Activated CD4-positive, alpha-beta T cell treated with anti-CD3 and anti-CD28 coated beads, Interleukin-2, amount 10 ng/mL, durations not matched to agents 7 days and 5 days (primary cell): ENCODE results near the gene KRT6C. TPM values are rescaled to one million over a fixed set of nuclear protein-coding genes. Genes with fewer than 3 reads are reported as not detected.
"Not testable (repeated sequence)": the region's sequence is repeated elsewhere in the genome, so short reads cannot be mapped to it uniquely, and the experiment has no call there.

Experiments
- CTCF ChIA-PET: fragments of 350-600 bp; sonication (Branson Sonifier 250); formaldehyde crosslinking; loops from one replicate; lab custom pipeline; 2021; ENCODE audit warnings: antibody characterized with exemption; lab: Charles Lee
- POLR2A ChIA-PET: fragments of 350-600 bp; sonication (Branson Sonifier 250); formaldehyde crosslinking; loops from one replicate; lab custom pipeline; 2021; ENCODE audit warnings: antibody characterized with exemption; lab: Charles Lee
- DNase-seq: peaks from one replicate; pipeline ENCODE4 v3.0.0-alpha.2; 2020
- H3K27ac Mint-ChIP-seq: one replicate; pipeline ENCODE4 v1.8.0; 2021; ENCODE audit warnings: mild to moderate bottlenecking, moderate library complexity, mixed read lengths
- H3K27me3 Mint-ChIP-seq: one replicate; pipeline ENCODE4 v1.8.0; 2021; ENCODE audit warnings: mixed read lengths
- H3K36me3 Mint-ChIP-seq: one replicate; pipeline ENCODE4 v1.8.0; 2021; ENCODE audit warnings: low read depth, mixed read lengths
- H3K4me1 Mint-ChIP-seq: one replicate; pipeline ENCODE4 v1.8.0; 2021; ENCODE audit warnings: mixed read lengths
- H3K4me3 Mint-ChIP-seq: one replicate; pipeline ENCODE4 v1.8.0; 2021; ENCODE audit warnings: mild to moderate bottlenecking, moderate library complexity, mixed read lengths
- H3K9me3 Mint-ChIP-seq: one replicate; pipeline ENCODE4 v1.8.0; 2021; ENCODE audit warnings: mixed read lengths
- total RNA-seq, 2 experiments: library from RNA; stranded (reverse); gene quantifications; one replicate each; pipeline ENCODE4 v1.2.3, GENCODE V29; 2021

The KRT6C gene
- total RNA-seq, 2 experiments from 2014 or later: not detected

DNA sequence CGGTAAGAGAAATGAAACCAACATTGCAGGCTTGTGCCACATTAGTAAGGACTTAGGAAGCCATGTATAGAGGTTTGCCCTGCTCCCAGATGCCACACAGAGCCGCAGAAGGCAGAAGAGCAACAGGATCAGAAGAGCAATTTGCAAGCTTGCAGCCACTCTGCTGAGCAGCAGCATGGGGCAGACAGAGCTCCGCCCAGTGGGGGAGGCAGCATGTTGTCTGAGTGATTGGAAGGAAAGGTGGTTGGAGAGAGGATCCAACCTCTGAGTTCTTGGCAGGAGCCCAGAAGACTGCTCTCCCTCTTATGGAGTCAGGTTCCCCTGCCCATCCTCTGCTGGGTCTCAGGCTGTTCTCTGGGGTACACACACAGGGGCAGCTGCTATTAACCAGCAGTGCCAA lies 21.8 kb upstream of the KRT6C start:
- CTCF ChIA-PET: no interaction called here
- Mint-ChIP-seq H3K4me3 (no peak overlapping the region), H3K36me3 (no peaks in the 10 kb centered on the region), H3K4me1 (no peaks in the 10 kb centered on the region), H3K9me3 (no peaks in the 10 kb centered on the region), H3K27ac (no peak overlapping the region), H3K27me3 (peaks cover 24% of the 10 kb centered on the region)
- no peak for DNase-seq
- POLR2A ChIA-PET: no interaction called here

- Mint-ChIP-seq H3K4me1 (no peaks in the 10 kb centered on the region), H3K4me3 (no peak overlapping the region), H3K9me3 (no peaks in the 10 kb centered on the region), H3K27me3 (peaks cover 25% of the 10 kb centered on the region), H3K27ac (no peak overlapping the region), H3K36me3 (no peaks in the 10 kb centered on the region)
- no peak for DNase-seq
- ChIA-PET POLR2A (no interaction called here), CTCF (interaction anchor here (0.6 kb wide), 1 partner anchor 395 kb away, joined by 3 read pairs; no protein-coding TSS in a partner anchor)
Observed at GRCh38 chr12:52494518-52494917, 20.9 kb upstream of the KRT6C start.

DNA sequence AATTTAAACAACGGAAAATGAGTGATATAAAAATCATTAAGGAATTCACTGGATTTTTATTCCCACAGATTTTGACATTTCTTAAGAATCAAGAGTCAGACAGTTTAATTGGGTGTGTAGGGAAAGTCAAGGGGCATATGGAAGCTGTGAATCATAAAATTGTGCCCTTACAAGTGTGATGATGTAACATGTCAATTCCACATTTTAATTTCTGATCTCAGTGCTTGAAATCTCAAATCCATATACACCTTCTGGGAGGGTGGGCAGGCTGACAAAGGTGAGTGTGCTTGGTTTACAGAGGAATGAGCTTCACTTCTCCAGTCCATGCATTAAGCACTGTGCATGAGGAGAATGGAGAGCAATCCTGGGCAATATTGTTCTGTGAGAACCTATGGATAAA lies 20.5 kb upstream of the KRT6C start:
- POLR2A ChIA-PET: no interaction called here
- no peak overlapping the region for H3K4me3 Mint-ChIP-seq
- H3K9me3 Mint-ChIP-seq: no peaks in the 10 kb centered on the region
- no peak overlapping the region for H3K27ac Mint-ChIP-seq
- DNase-seq: no peak
- peaks cover 25% of the 10 kb centered on the region for H3K27me3 Mint-ChIP-seq
- H3K36me3 Mint-ChIP-seq: no peaks in the 10 kb centered on the region
- H3K4me1 Mint-ChIP-seq: no peaks in the 10 kb centered on the region
- CTCF ChIA-PET: interaction anchor here (0.6 kb wide), 1 partner anchor 42 kb away, joined by 3 read pairs; no protein-coding TSS in a partner anchor

DNA sequence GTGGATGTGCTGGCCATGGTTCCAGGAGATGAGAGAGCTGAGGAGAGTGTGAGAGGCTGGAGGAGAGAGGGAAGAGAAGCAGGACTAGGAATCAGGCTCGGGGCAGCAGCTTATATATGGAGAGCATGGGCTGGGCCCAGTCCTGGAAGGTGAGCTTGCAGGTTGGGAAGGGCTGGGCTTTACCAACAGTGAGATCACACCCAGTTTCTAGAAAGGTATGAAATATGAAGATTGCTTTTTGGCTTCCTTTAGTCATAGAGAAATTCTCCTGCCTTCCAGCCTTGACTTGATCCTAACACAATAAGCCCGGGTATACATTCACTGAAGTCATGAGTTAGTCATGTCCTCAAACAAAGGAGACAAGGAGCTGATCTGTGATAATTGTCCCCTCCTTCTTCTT lies 19.6 kb upstream of the KRT6C start, which contains the start of gene KRT6A:
TSS of gene KRT6A (minus strand) at position 86 of the 400 bp plus-strand sequence. CDS start at position 17, 69 bp downstream.
- Mint-ChIP-seq H3K4me3 (no peak within 1 kb of the TSS), H3K27me3 (peaks cover 25% of the 10 kb centered on the region), H3K36me3 (no peaks in the 10 kb centered on the region), H3K4me1 (no peaks in the 10 kb centered on the region), H3K9me3 (no peaks in the 10 kb centered on the region), H3K27ac (no peak within 1 kb of the TSS)
- DNase-seq: no peak
- ChIA-PET POLR2A (no interaction called here), CTCF (no interaction called here)

GRCh38 chr12:52492405-52492804 lies 18.8 kb upstream of the KRT6C start:
- H3K27ac Mint-ChIP-seq, H3K4me1 Mint-ChIP-seq, CTCF ChIA-PET, POLR2A ChIA-PET, H3K9me3 Mint-ChIP-seq, H3K36me3 Mint-ChIP-seq, DNase-seq, H3K4me3 Mint-ChIP-seq: not testable (repeated sequence)
- peaks cover 22% of the 10 kb centered on the region for H3K27me3 Mint-ChIP-seq

DNA sequence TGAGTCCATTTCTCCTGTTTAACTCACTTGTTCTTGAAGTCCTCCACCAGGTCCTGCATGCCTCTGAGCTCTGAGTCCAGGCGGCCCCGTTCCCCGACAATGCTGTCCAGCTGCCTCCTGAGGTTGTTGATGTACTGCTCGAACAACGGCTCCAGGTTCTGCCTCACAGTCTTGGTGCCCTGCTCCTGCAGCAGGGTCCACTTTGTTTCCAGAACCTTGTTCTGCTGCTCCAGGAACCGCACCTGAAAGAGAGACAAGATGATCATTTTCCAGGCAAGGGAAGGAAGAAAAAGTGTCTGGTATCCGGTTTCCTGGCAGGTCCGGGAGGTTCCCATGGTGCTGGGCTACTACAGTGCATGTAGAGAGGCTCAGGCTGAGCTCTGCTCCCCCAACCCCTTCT lies 17.9 kb upstream of the KRT6C start:
- DNase-seq, H3K4me3 Mint-ChIP-seq, H3K27ac Mint-ChIP-seq, H3K36me3 Mint-ChIP-seq, CTCF ChIA-PET, POLR2A ChIA-PET, H3K9me3 Mint-ChIP-seq, H3K4me1 Mint-ChIP-seq: not testable (repeated sequence)
- H3K27me3 Mint-ChIP-seq: peaks cover 25% of the 10 kb centered on the region

DNA sequence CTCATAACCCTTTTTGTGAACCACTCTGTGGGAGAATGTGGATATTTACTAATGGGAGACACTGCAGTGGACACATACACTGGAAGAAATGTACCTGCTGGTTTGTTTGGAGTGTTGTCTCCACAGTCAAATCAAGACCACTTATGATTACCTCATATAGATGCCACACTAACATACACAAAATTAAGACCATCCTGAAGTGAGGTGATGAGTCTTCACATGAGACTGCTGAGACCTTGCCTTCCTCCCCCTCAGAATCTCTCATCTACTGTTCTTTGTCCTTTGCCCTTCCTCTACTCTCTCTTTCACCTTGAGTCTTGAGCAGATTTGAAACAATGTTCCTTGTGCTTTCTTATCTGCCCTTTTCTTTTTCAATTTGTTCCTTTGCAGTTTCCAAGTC lies 15.1 kb upstream of the KRT6C start:
- no peak for DNase-seq
- no peak overlapping the region for H3K27ac Mint-ChIP-seq
- no peak overlapping the region for H3K4me3 Mint-ChIP-seq
- peaks cover 41% of the 10 kb centered on the region for H3K27me3 Mint-ChIP-seq
- no peaks in the 10 kb centered on the region for H3K36me3 Mint-ChIP-seq
- peaks cover 4% of the 10 kb centered on the region for H3K9me3 Mint-ChIP-seq
- ChIA-PET CTCF (no interaction called here), POLR2A (no interaction called here)
- H3K4me1 Mint-ChIP-seq: no peaks in the 10 kb centered on the region

DNA sequence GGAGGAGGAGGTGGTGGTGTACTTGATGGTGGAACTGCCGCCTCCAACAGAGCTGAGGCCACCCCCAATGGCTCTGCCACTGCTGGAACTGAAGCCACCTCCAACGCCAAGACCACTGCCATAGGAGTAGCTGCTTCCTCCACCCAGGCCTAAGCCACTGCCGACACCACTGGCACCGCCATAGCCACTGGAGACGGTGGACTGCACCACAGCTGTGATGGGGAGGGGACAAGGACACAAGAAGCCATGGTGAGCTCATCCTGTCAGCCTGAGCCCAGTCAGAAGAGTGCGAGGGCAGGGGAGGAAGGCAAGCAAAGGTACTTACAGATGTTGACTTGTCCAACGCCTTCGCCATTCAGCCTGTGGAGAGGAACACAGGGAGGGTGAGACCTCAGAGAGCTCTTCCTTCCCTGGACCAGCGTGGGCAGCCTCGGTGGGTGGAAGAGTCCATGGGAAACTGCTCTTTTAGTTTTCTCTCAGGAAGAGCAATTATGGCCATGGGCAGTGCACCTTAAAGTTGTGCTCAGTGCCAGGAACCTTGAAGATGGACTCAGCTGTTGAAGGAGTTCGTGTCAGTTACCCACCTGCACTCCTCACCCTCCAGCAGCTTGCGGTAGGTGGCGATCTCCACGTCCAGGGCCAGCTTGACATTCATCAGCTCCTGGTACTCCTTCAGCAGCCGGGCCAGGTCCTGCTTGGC lies 14.3 kb upstream of the KRT6C start:
- H3K27me3 Mint-ChIP-seq: peaks cover 49% of the 10 kb centered on the region
- CTCF ChIA-PET: not testable (repeated sequence)

DNA sequence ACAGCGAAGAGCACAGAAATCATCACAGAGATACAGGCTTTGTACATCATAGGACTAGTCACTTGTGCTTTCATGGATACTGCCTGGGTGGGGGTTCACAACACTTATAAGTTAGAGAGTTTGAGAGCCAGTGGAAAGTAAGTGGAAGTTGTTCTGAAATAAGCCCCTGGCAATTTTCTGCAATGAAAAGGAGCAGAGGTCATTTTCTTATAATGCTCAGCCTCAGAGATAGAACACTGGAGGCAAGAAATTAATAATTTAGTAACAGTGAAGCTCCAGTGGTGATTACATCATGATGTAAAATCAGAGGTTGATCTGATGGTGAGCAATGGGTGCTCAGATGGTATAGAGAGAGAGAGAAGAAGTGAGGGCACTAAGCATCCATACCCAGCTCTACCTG lies 13.6 kb upstream of the KRT6C start:
- no peak overlapping the region for H3K4me3 Mint-ChIP-seq
- H3K9me3 Mint-ChIP-seq: peaks cover 4% of the 10 kb centered on the region
- no peaks in the 10 kb centered on the region for H3K4me1 Mint-ChIP-seq
- H3K36me3 Mint-ChIP-seq: no peaks in the 10 kb centered on the region
- H3K27ac Mint-ChIP-seq: no peak overlapping the region
- ChIA-PET POLR2A (no interaction called here), CTCF (no interaction called here)
- no peak for DNase-seq
- peaks cover 54% of the 10 kb centered on the region for H3K27me3 Mint-ChIP-seq

More for the DNA sequence above, 14.3 kb upstream of the KRT6C start:
- H3K27ac Mint-ChIP-seq, DNase-seq, H3K4me3 Mint-ChIP-seq, H3K9me3 Mint-ChIP-seq, H3K36me3 Mint-ChIP-seq, H3K4me1 Mint-ChIP-seq, POLR2A ChIA-PET: not testable (repeated sequence)

DNA sequence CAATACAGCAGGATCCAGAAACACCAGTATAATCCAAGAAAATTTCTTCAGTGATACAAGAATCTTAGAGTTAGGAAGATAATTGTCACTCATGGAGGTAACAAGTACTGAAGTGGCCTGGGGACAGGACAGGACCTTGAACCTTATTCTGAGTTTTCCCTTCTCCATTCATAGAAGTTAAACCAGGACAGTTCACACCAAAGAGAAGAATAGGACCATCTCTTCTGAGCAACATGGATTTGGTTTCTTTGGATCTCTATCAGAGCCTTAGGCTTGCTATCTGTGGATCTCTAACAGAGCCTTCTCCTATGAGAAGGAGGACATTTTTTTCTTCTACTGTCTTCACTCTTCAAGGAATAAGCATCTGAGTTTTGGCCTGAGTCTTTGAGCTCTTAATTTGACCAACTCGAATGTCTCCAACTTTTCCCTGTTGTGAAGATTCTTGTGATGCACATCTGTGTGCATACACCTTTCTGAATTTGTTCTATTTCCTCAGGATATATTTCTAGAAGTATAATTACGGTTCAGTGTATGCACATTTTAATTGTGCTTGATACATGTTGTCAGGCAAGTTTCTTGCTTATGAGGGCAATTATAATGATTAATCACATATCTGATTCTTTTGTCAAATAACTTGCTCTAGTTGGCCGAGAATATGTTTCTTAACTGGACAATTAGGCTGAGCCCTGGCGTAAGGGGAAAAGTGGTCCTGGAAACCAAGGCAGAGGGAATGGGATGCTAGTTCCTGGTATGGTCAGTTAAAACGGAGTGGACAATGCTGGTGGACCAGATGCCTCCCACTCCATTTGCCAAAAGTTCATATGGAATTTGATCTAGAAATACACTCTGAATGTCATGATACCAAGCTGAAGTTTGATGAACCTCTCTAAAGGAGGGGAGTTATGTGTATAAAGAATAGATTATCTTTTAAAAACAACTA lies 12.8 kb upstream of the KRT6C start:
- DNase-seq: no peak
- ChIA-PET POLR2A (no interaction called here), CTCF (no interaction called here)
- no peaks in the 10 kb centered on the region for H3K36me3 Mint-ChIP-seq
- H3K4me1 Mint-ChIP-seq: no peaks in the 10 kb centered on the region
- no peak overlapping the region for H3K4me3 Mint-ChIP-seq
- H3K9me3 Mint-ChIP-seq: peaks cover 4% of the 10 kb centered on the region
- peaks cover 57% of the 10 kb centered on the region for H3K27me3 Mint-ChIP-seq
- H3K27ac Mint-ChIP-seq: no peak overlapping the region

DNA sequence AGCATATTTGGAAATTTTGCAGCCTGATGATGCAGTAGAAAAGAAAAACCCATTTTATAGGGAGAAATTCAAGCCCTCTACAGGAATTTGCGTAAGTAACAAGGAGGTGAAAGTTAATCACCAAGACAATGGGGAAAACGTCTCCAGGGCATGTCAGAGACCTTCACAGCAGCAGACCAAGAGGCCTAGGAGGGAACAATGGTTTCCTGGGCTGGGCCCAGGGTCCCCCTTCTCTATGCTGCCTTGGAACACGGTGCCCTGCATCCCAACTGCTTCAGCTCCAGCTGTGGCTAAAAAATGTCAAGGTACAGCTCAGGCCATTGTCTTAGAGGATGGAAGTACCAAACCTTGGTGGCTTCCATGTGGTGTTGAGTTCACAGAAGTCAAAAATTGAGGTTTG lies 6.5 kb upstream of the KRT6C start:
- CTCF ChIA-PET: no interaction called here
- Mint-ChIP-seq H3K4me1 (no peaks in the 10 kb centered on the region), H3K27me3 (peaks cover 47% of the 10 kb centered on the region), H3K9me3 (peaks cover 11% of the 10 kb centered on the region), H3K27ac (no peak overlapping the region), H3K36me3 (no peaks in the 10 kb centered on the region), H3K4me3 (no peak overlapping the region)
- POLR2A ChIA-PET: no interaction called here
- DNase-seq: no peak

DNA sequence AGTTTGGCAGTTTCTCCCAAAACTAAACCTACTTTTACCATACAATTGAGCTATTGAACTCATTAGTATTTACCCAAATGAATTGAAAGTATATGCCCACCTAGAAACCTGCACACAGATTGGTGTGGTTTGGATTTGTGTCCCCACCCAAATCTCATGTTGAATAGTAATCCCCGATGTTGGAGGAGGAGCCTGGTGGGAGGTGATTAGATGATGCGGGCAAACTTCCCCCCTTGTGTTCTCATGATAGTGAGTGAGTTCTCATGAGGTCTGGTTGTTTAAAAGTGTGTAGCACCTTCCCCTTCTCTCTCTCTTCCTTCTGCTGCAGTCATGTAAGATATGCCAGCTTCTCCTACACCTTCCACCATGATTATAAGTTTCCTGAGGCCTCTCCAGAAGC lies 4.0 kb upstream of the KRT6C start:
- Mint-ChIP-seq H3K4me3 (no peak overlapping the region), H3K27me3 (peaks cover 31% of the 10 kb centered on the region), H3K9me3 (peaks cover 8% of the 10 kb centered on the region), H3K4me1 (no peaks in the 10 kb centered on the region), H3K27ac (no peak overlapping the region), H3K36me3 (no peaks in the 10 kb centered on the region)
- no peak for DNase-seq
- ChIA-PET POLR2A (no interaction called here), CTCF (no interaction called here)

GRCh38 chr12:52474212-52474611 lies 607 bp upstream of the KRT6C start:
- Mint-ChIP-seq H3K36me3 (no peaks in the 10 kb centered on the region), H3K27ac (no peak overlapping the region), H3K4me1 (no peaks in the 10 kb centered on the region), H3K4me3 (no peak overlapping the region), H3K27me3 (peaks cover 17% of the 10 kb centered on the region), H3K9me3 (peaks cover 4% of the 10 kb centered on the region)
- no peak for DNase-seq
- POLR2A ChIA-PET: no interaction called here
- CTCF ChIA-PET: no interaction called here
